DND-41 (cell line): ENCODE data around the gene LIME1.

Source experiments
- ATAC-seq: fragments of 200-7000 bp; cut with Tn5 transposase; 3 replicates; pipeline ENCODE4 v1.9.1; 2021; ENCODE audit warnings: low read depth; ENCODE audit not compliant: insufficient read depth
- DNase-seq: peaks from one replicate; pipeline ENCODE4 v3.0.0-alpha.2; 2020
- H2AFZ ChIP-seq: 2 replicates; pipeline ENCODE4 v1.6.0; 2012; ENCODE audit warnings: low read depth, low read length
- H3K27ac ChIP-seq: 2 replicates; pipeline ENCODE4 v1.5.1; 2012; ENCODE audit warnings: low read length, inconsistent platforms
- H3K27me3 ChIP-seq: fragments of 200-600 bp; sonication (generic); 2 replicates; pipeline ENCODE4 v1.6.0; 2012; ENCODE audit warnings: low read length, mild to moderate bottlenecking, inconsistent platforms; ENCODE audit not compliant: insufficient read depth, poor library complexity
- H3K36me3 ChIP-seq: 2 replicates; pipeline ENCODE4 v1.5.1; 2012; ENCODE audit warnings: low read length, inconsistent platforms; ENCODE audit not compliant: insufficient read depth
- H3K4me1 ChIP-seq: 2 replicates; pipeline ENCODE4 v1.5.1; 2012; ENCODE audit warnings: mild to moderate bottlenecking, low read length; ENCODE audit not compliant: insufficient read depth
- H3K4me2 ChIP-seq: 2 replicates; pipeline ENCODE4 v1.6.0; 2012; ENCODE audit warnings: mild to moderate bottlenecking, moderate library complexity, low read length, inconsistent platforms; ENCODE audit not compliant: insufficient read depth
- H3K4me3 ChIP-seq, 2 experiments: fragments of 200-600 bp in 1 of 2; shearing (Covaris generic) in 1 of 2; 2 replicates each; pipeline ENCODE4 v1.5.1; 2012 to 2016; ENCODE audit warnings: inconsistent platforms in 2 of 2, low read length in 2 of 2, mild to moderate bottlenecking in 2 of 2, low read depth in 1 of 2, moderate library complexity in 1 of 2
- H3K79me2 ChIP-seq: 2 replicates; pipeline ENCODE4 v1.6.0; 2012; ENCODE audit warnings: low read length, inconsistent platforms; ENCODE audit not compliant: insufficient read depth
- H3K9ac ChIP-seq: 2 replicates; pipeline ENCODE4 v1.6.0; 2012; ENCODE audit warnings: low read depth, mild to moderate bottlenecking, inconsistent platforms, low read length, moderate library complexity
- H3K9me3 ChIP-seq: 2 replicates; pipeline ENCODE4 v1.5.1; 2012; ENCODE audit warnings: low read length, moderate library complexity, mild to moderate bottlenecking, inconsistent platforms; ENCODE audit not compliant: insufficient read depth, severe bottlenecking
- H4K20me1 ChIP-seq: 2 replicates; pipeline ENCODE4 v1.6.0; 2012; ENCODE audit warnings: low read length; ENCODE audit not compliant: insufficient read depth
- CTCF ChIP-seq: IDR thresholded peaks from 2 replicates; pipeline ENCODE4 v1.5.1; 2012; ENCODE audit warnings: borderline replicate concordance, low read length, moderate library complexity, mild to moderate bottlenecking; ENCODE audit not compliant: poor library complexity, severe bottlenecking; ENCODE audit errors: extremely low read depth
- EZH2 ChIP-seq: IDR thresholded peaks from 3 replicates; pipeline ENCODE4 v1.6.1; 2012; ENCODE audit warnings: borderline replicate concordance, low read depth, mild to moderate bottlenecking, moderate library complexity, low read length, inconsistent platforms; ENCODE audit not compliant: severe bottlenecking

The LIME1 gene

GRCh38 chr20:63751471-63752271 is 15.2 kb downstream of the LIME1 start:
- H3K79me2 ChIP-seq: no peaks in the 10 kb centered on the region
- no peaks in the 10 kb centered on the region for H3K36me3 ChIP-seq
- H3K9ac ChIP-seq: peak overlapping the region; percentile 44
- peaks cover 15% of the 10 kb centered on the region for H3K4me1 ChIP-seq
- no peaks in the 10 kb centered on the region for H3K9me3 ChIP-seq
- H3K4me3 ChIP-seq: peak overlapping the region in 1 of 2 experiments; percentile 43; a peak in 2 of 4 replicates
- peak overlapping the region; percentile 72 for H2AFZ ChIP-seq
- no peaks in the 10 kb centered on the region for H4K20me1 ChIP-seq
- H3K4me2 ChIP-seq: peak overlapping the region; percentile 64
- peak overlapping the region; percentile 72 for H3K27ac ChIP-seq
- TF ChIP-seq CTCF (no peak), EZH2 (no peak)
- peak; percentile 21; the same call in 2 of the 3 replicates for ATAC-seq
- no peaks in the 10 kb centered on the region for H3K27me3 ChIP-seq
- DNase-seq: peak; percentile 58

GRCh38 chr20:63752411-63753101 is 16.1 kb downstream of the LIME1 start:
- H2AFZ ChIP-seq: no peak overlapping the region
- no peak overlapping the region for H3K4me3 ChIP-seq
- no peaks in the 10 kb centered on the region for H3K27me3 ChIP-seq
- no peak overlapping the region for H3K4me2 ChIP-seq
- ATAC-seq: no peak
- H3K36me3 ChIP-seq: no peaks in the 10 kb centered on the region
- no peaks in the 10 kb centered on the region for H3K79me2 ChIP-seq
- no peak overlapping the region for H3K27ac ChIP-seq
- no peak for DNase-seq
- H4K20me1 ChIP-seq: no peaks in the 10 kb centered on the region
- H3K9me3 ChIP-seq: no peaks in the 10 kb centered on the region
- no peak for TF ChIP-seq EZH2
- TF ChIP-seq CTCF: peak; percentile 32
- H3K4me1 ChIP-seq: peaks cover 15% of the 10 kb centered on the region
- H3K9ac ChIP-seq: no peak overlapping the region

- H3K36me3 ChIP-seq: no peaks in the 10 kb centered on the region
- no peak overlapping the region for H3K4me2 ChIP-seq
- no peak overlapping the region for H3K9ac ChIP-seq
- no peaks in the 10 kb centered on the region for H4K20me1 ChIP-seq
- H2AFZ ChIP-seq: no peak overlapping the region
- peaks cover 15% of the 10 kb centered on the region for H3K4me1 ChIP-seq
- no peaks in the 10 kb centered on the region for H3K9me3 ChIP-seq
- no peaks in the 10 kb centered on the region for H3K79me2 ChIP-seq
- no peak for DNase-seq
- no peaks in the 10 kb centered on the region for H3K27me3 ChIP-seq
- TF ChIP-seq EZH2: no peak
- TF ChIP-seq CTCF: no peak
- H3K27ac ChIP-seq: no peak overlapping the region
- H3K4me3 ChIP-seq: no peak overlapping the region
- no peak for ATAC-seq
Measured at GRCh38 chr20:63753381-63753780, 16.9 kb downstream of the LIME1 start.
